HepG2 (cell line): ENCODE data around the gene MRPS21. TPM values are rescaled to one million over a fixed set of nuclear protein-coding genes. Genes with fewer than 3 reads are reported as not detected.

Experiments
- GABPA ChIP-seq, 2 experiments: IDR thresholded peaks; 2 replicates each; pipeline ENCODE4 v1.6.1; 2011 to 2016; ENCODE audit warnings: low read depth in 2 of 2, low read length in 1 of 2, missing biosample characterization in 1 of 2, missing genetic modification characterization in 1 of 2
- HDAC1 ChIP-seq: sonication (generic); formaldehyde crosslinking; IDR thresholded peaks from 2 replicates; pipeline ENCODE4 v1.5.1; 2020; ENCODE audit warnings: mild to moderate bottlenecking, missing genetic modification reagents
- HHEX ChIP-seq: IDR thresholded peaks from 2 replicates; pipeline ENCODE4 v1.6.1; 2016; ENCODE audit warnings: control low read depth
- KLF15 ChIP-seq: sonication (generic); formaldehyde crosslinking; IDR thresholded peaks from 2 replicates; pipeline ENCODE4 v1.8.1; 2023; ENCODE audit warnings: borderline replicate concordance, mild to moderate bottlenecking, inconsistent platforms, missing genetic modification reagents, mixed read lengths
- TRAFD1 ChIP-seq: sonication (generic); formaldehyde crosslinking; IDR thresholded peaks from 2 replicates; pipeline ENCODE4 v1.5.1; 2020; ENCODE audit warnings: missing genetic modification reagents, mild to moderate bottlenecking, borderline replicate concordance
- ZNF318 ChIP-seq: sonication (generic); formaldehyde crosslinking; IDR thresholded peaks from 2 replicates; pipeline ENCODE4 v1.4.0; 2020; ENCODE audit warnings: mild to moderate bottlenecking, missing genetic modification reagents
- ZNF501 ChIP-seq: sonication (generic); formaldehyde crosslinking; IDR thresholded peaks from 2 replicates; pipeline ENCODE4 v1.5.1; 2020; ENCODE audit warnings: mild to moderate bottlenecking, moderate library complexity, missing genetic modification reagents
- ZNF576 ChIP-seq: sonication (generic); formaldehyde crosslinking; IDR thresholded peaks from 2 replicates; pipeline ENCODE4 v1.4.0; 2020; ENCODE audit warnings: mild to moderate bottlenecking, missing genetic modification reagents
- polyA plus RNA-seq, 8 experiments: library from polyadenylated mRNA; depleted of rRNA in 3 of 8; stranded (reverse) in 7 of 8; unstranded in 1 of 8; fragments of >200 nt; fragmentation: Illumina TruSeq in 4 of 8; extraction: Trizol in 4 of 8; gene quantifications; 2 replicates each; pipeline versions ENCODE4 v1.2.1 to v1.2.3, GENCODE V29; 2011 to 2016; ENCODE audit warnings: low read depth in 4 of 8, missing spikeins in 1 of 8, mixed read lengths in 1 of 8; ENCODE audit not compliant: insufficient read depth in 1 of 8
- total RNA-seq, 5 experiments: library from RNA; depleted of rRNA; stranded (reverse); fragments of >200 nt; fragmentation: Illumina TruSeq; extraction: Trizol; gene quantifications; 2 replicates each; pipeline ENCODE4 v1.2.3, GENCODE V29; 2016; ENCODE audit warnings: low read depth in 1 of 5

MRPS21 gene
- total and polyA plus RNA-seq, 2 of the 13 experiments (the other 11 are each of a cell fraction or from before 2014, with no cell fraction given), result 59.4 to 64.2 TPM

- TF ChIP-seq ZNF318 (CRISPR knock-in tag) (no peak), TRAFD1 (CRISPR knock-in tag) (no peak), KLF15 (no peak), HHEX (CRISPR knock-in tag) (no peak), GABPA (IDR thresholded peaks at IDR 0.05; ENCODE audit: low read depth, low read length) (no peak), GABPA (CRISPR knock-in tag; IDR thresholded peaks at IDR 0.05; ENCODE audit: low read depth) (peak; percentile 5; the same call in 1 of the 2 replicates), ZNF576 (CRISPR knock-in tag) (no peak), HDAC1 (CRISPR knock-in tag) (no peak), ZNF501 (CRISPR knock-in tag) (no peak)
Measured at GRCh38 chr1:150256198-150256553, 37.5 kb upstream of the MRPS21 start (continued).
